HG03060 (cell line): ENCODE results near the gene SHQ1.
"Not testable (repeated sequence)": the region's sequence is repeated elsewhere in the genome, so short reads cannot be mapped to it uniquely, and the experiment has no call there.

Experiments
- ATAC-seq: cut with Tn5 transposase; IDR thresholded peaks from one replicate; pipeline ENCODE4 v1.9.1; 2021; ENCODE audit warnings: low read depth, moderate number of reproducible peaks; ENCODE audit not compliant: unreplicated experiment

Gene SHQ1

DNA sequence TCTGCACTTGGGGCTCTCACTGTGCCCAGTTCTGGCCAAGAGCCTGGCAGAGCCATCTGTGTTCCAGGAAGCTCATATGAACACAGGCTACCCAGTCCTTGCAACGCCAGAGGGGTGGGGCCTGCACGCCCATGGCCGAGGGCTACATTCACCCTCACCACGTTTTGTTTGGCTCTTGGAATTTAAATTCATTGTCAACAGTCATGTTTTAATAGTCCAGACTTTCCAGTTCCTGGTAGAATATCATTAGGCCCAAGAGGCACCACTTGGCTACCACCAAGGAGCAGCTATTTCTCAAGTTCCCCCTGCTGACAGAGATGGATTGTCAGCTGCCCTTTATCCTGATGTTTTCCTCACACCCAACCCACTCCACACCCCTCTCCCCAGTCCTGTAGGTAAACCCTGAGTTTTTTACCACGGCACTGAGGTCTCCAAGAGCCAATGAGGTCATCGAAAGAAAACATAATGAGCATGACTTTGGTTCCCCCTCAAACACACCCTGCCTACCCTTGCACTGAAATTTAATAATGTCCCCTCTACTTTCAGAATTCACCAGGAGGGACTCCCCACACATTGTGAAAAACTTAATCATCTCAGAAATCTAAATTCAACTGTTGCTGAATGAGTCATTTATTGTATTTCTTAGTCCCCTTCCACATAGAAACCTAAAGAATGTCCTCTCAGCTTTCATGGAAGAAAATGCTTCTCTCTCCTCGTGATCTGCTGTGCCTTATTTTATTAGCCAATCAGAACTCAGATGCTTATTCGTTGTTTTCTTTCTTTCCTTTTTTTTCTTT, 125.1 kb downstream of the SHQ1 start:
- no peak for ATAC-seq

DNA sequence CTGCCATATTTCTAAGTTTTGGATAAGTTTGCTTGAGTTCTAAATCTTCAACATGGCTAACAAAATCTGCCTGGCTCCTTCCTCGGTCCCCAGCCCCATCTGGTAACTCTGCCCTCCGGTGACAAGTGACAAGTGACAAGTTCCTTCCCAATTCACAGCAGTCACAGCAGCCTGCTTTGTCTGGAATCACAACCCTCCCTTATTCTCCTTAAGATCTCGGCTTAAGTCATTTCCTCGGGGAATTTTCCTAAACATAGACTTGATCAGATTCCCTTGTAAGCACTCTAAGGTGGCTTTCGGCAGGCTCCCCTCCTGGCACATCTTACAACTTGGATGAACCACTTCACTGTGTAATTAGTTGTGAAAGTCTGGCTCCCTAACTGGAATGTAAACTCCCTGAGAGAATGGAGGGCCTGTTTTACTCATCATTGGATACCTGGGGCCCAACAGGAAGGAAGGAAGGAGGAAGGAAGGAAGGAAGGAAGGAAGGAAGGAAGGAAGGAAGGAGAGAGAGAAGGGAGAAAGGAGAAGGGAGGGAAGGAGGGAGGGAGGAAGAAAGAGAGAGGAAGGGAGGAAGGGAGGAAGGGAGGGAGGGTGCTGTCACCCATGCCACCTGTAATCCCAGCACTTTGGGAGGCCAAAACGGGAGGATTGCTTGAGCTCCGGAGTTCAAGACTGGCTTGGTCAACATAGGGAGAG, 126.4 kb downstream of the SHQ1 start:
- no peak for ATAC-seq

DNA sequence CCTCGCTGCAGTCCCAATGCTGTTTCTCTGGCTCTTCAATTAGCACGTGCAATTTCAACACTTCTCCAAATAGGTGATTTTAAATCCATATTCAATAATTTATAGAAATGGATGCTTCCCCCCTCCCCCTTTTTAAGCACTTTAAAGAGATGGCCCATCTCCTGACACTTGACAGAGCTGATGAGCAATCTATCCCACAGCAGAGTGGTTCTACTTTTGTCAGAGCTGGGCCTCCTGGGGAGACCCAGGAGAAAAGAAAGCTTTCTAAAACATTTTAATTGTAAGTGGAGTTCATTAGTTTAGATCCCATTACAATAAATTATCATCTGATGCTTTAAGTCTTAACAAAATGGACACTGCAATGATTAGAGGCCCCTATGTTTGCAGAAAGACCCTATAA, 127.7 kb downstream of the SHQ1 start:
- no peak for ATAC-seq

DNA sequence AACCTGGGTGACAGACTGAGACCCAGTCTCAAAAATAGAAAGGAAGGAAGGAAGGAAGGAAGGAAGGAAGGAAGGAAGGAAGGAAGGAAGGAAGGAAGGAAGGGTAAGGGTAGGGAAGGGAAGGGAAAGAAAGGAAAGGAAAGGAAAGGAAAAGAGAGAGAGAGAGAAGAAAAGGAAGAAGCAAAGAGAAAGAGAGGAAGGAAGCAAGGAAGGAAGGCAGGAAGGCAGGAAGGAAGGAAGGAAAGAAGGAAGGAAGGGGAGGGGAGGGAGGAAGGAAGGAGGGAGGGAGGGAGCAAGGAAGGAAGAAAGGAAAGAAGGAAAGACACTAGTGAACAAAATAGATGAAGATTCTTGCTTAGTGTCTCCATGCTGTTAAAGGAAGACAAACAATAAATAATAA, 129.1 kb downstream of the SHQ1 start:
- no peak for ATAC-seq

DNA sequence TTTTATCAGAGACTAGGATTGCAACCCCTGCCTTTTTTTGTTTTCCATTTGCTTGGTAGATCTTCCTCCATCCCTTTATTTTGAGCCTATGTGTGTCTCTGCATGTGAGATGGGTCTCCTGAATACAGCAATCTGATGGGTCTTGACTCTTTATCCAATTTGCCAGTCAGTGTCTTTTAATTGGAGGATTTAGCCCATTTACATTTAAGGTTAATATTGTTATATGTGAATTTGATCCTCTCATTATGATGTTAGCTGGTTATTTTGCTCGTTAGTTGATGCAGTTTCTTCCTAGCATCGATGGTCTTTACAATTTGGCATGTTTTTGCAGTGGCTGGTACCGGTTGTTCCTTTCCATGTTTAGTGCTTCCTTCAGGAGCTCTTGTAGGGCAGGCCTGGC, 134.1 kb downstream of the SHQ1 start:
- not testable (repeated sequence) for ATAC-seq

DNA sequence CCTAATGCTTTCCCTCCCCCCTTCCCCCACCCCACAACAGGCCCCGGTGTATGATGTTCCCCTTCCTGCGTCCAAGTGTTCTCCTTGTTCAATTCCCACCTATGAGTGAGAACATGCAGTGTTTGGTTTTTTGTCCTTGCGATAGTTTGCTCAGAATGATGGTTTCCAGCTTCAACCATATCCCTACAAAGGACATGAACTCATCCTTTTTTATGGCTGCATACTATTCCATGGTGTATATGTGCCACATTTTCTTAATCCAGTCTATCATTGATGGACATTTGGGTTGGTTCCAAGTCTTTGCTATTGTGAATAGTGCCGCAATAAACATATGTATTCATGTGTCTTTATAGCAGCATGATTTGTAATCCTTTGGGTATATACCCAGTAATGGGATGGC, 137.8 kb downstream of the SHQ1 start:
- ATAC-seq = not testable (repeated sequence)

DNA sequence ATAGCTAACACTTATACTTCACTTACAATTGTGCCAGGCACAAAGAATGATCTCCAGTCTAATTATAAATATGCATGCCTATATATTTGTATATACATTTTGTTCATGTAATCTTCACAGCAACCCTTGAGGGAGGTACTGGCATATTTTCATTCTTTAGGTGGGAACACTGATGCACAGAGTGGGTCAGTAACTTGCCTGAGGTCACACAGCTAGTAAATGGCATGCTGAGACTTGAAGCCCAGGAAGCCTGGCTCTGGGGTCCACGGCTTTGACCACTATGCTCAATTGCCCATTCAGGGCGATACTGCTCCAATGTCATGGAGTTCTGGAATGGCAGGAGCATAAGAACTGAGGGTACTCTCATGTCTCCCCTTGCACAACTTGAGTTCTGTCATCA, 139.8 kb downstream of the SHQ1 start:
- no peak for ATAC-seq

DNA sequence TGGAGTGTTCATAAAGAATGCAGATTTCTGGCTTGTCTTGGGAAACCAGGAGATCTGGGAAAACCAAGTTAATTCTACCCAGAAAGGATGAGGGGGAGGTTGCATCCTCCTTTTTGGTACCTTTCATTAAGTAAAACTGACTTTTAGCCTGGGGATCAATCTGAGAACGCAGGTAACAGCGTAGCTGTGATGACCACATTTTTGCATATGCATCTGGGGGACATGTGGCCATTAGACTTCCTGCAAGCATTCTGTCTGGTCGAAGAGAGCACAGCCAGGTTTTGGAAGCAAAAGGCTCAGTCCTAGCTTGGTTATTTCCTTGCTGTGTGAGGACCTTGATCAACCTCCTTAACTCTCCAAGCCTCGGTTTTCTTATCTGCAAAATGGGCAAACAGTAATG, 145.2 kb downstream of the SHQ1 start:
- ATAC-seq = no peak

DNA sequence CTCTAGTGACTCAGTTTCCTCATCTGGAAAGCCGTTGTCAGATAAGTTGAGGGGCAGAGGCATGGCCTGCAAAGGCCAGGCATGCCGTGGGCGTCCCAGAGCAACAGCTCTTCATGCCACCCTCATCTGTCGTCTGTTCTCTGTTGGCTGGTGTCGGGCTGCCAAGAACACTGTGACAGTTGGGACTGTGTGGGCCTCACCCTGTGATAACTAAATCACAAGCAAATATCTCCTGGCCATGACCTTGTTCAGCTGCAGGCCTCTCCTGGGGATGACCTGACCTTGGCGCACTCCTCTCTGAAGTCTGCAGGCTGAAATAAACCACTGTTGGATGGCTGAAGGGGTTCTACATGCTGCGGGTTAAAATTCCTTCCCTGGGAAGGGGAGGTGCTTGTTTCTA, 145.9 kb downstream of the SHQ1 start:
- ATAC-seq = no peak

DNA sequence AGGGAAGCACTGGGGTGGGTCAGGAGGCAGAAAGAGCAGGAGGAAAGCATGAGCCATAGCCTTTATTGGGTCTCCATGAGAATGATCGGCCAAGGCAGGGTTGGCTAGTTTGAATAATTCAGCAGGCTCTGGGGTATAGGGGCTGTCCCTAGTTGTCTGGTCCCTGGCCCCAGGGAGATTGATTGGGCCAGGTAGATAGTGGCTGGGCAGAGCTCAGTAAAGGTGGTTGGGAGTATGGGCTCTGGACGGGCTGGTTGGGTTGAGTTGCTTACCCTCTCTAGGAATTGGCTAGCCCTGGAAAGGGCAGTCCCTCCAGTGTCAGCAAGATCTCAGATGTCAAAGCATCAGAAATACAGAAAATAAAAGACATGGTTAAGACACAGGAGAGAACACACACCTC, 148.1 kb downstream of the SHQ1 start:
- ATAC-seq = no peak

DNA sequence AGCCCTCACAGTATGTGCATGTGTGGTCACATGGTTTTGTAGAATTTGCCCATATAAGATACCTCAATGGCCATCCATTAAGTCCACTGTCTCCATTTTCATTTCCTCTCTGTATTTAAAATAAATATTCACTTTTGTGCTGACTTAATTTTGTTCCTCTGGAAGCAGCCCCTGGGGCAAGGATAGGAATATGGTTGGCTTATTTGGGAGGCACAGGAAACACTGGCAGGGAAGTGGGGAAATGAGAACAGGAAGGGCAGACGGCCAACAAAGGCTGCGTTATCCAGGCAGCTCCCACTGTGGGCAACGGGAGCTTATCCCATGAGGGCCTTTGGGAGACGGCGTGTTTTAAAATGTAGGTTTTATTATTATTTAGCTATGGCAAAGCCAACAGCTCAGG, 148.6 kb downstream of the SHQ1 start:
- no peak for ATAC-seq
